HepG2 (cell line): ENCODE measurements around the gene TPX2. TPM values are rescaled to one million over a fixed set of nuclear protein-coding genes. Genes with fewer than 3 reads are reported as not detected.

Experiments
- BRD4 ChIP-seq: sonication (generic); formaldehyde crosslinking; IDR thresholded peaks from 2 replicates; pipeline ENCODE4 v1.4.0; 2020; ENCODE audit warnings: missing genetic modification reagents
- HOXA3 ChIP-seq: sonication (generic); formaldehyde crosslinking; IDR thresholded peaks from 2 replicates; pipeline ENCODE4 v1.5.0; 2020; ENCODE audit warnings: missing genetic modification reagents
- KDM4B ChIP-seq: sonication (generic); formaldehyde crosslinking; IDR thresholded peaks from 2 replicates; pipeline ENCODE4 v1.4.0; 2020; ENCODE audit warnings: missing genetic modification reagents
- KLF13 ChIP-seq: sonication (generic); formaldehyde crosslinking; IDR thresholded peaks from 2 replicates; pipeline ENCODE4 v1.4.0; 2020; ENCODE audit warnings: mild to moderate bottlenecking, missing genetic modification reagents
- NFYB ChIP-seq: sonication (generic); formaldehyde crosslinking; IDR thresholded peaks from 2 replicates; pipeline ENCODE4 v1.4.0; 2020; ENCODE audit warnings: missing genetic modification reagents
- RELA ChIP-seq: sonication (generic); formaldehyde crosslinking; IDR thresholded peaks from 2 replicates; pipeline ENCODE4 v1.4.0; 2020; ENCODE audit warnings: missing genetic modification reagents
- SAP130 ChIP-seq: IDR thresholded peaks from 2 replicates; pipeline ENCODE4 v1.6.1; 2016; ENCODE audit warnings: low read depth
- TBX3 ChIP-seq: fragments of 450-650 bp; IDR thresholded peaks from 2 replicates; pipeline ENCODE4 v1.6.1; 2017; ENCODE audit warnings: antibody characterized with exemption, mild to moderate bottlenecking, inconsistent platforms, borderline replicate concordance
- TFDP1 ChIP-seq: IDR thresholded peaks from 2 replicates; pipeline ENCODE4 v1.6.1; 2016; ENCODE audit warnings: missing compliant biosample characterization, missing genetic modification reagents, borderline replicate concordance
- TGIF2 ChIP-seq: IDR thresholded peaks from 2 replicates; pipeline ENCODE4 v1.6.1; 2016; ENCODE audit warnings: control low read depth, missing compliant biosample characterization
- THAP8 ChIP-seq: sonication (generic); formaldehyde crosslinking; IDR thresholded peaks from 2 replicates; pipeline ENCODE4 v1.5.1; 2020; ENCODE audit warnings: missing genetic modification reagents, mild to moderate bottlenecking, borderline replicate concordance
- TOPORS ChIP-seq: sonication (generic); formaldehyde crosslinking; IDR thresholded peaks from 2 replicates; pipeline ENCODE4 v1.8.0; 2023; ENCODE audit warnings: mild to moderate bottlenecking, missing genetic modification reagents
- ZBTB37 ChIP-seq: sonication (generic); formaldehyde crosslinking; IDR thresholded peaks from 2 replicates; pipeline ENCODE4 v1.4.0; 2020; ENCODE audit warnings: mild to moderate bottlenecking, missing genetic modification reagents
- ZKSCAN8 ChIP-seq: IDR thresholded peaks from 2 replicates; pipeline ENCODE4 v1.6.1; 2016; ENCODE audit warnings: borderline replicate concordance, missing genetic modification reagents, missing compliant biosample characterization
- ZNF160 ChIP-seq: sonication (generic); formaldehyde crosslinking; IDR thresholded peaks from 2 replicates; pipeline ENCODE4 v1.8.0; 2022; ENCODE audit warnings: mild to moderate bottlenecking, inconsistent platforms, missing genetic modification reagents
- ZNF256 ChIP-seq: sonication (generic); formaldehyde crosslinking; conservative IDR thresholded peaks from 2 replicates; pipeline ENCODE4 v1.4.0; 2020; ENCODE audit warnings: missing genetic modification reagents
- ZNF510 ChIP-seq: sonication (generic); formaldehyde crosslinking; IDR thresholded peaks from 2 replicates; pipeline ENCODE4 v1.4.0; 2020; ENCODE audit warnings: low read depth, mild to moderate bottlenecking, missing genetic modification reagents
- ZNF549 ChIP-seq: sonication (generic); formaldehyde crosslinking; IDR thresholded peaks from 2 replicates; pipeline ENCODE4 v1.5.0; 2020; ENCODE audit warnings: missing genetic modification reagents
- ZNF580 ChIP-seq: IDR thresholded peaks from 2 replicates; pipeline ENCODE4 v1.6.1; 2016; ENCODE audit warnings: low read depth, borderline replicate concordance
- ZNF589 ChIP-seq: sonication (generic); formaldehyde crosslinking; conservative IDR thresholded peaks from 2 replicates; pipeline ENCODE4 v1.8.0; 2022; ENCODE audit warnings: mild to moderate bottlenecking, moderate library complexity, missing genetic modification reagents
- ZNF652 ChIP-seq: IDR thresholded peaks from 2 replicates; pipeline ENCODE4 v1.6.1; 2016; ENCODE audit warnings: low read depth, borderline replicate concordance
- ZNF75D ChIP-seq: sonication (generic); formaldehyde crosslinking; IDR thresholded peaks from 2 replicates; pipeline ENCODE4 v1.8.1; 2023; ENCODE audit warnings: missing genetic modification reagents, mild to moderate bottlenecking, borderline replicate concordance
- polyA plus RNA-seq, 8 experiments: library from polyadenylated mRNA; depleted of rRNA in 3 of 8; stranded (reverse) in 7 of 8; unstranded in 1 of 8; fragments of >200 nt; fragmentation: Illumina TruSeq in 4 of 8; extraction: Trizol in 4 of 8; gene quantifications; 2 replicates each; pipeline versions ENCODE4 v1.2.1 to v1.2.3, GENCODE V29; 2011 to 2016; ENCODE audit warnings: low read depth in 4 of 8, missing spikeins in 1 of 8, mixed read lengths in 1 of 8; ENCODE audit not compliant: insufficient read depth in 1 of 8
- total RNA-seq, 5 experiments: library from RNA; depleted of rRNA; stranded (reverse); fragments of >200 nt; fragmentation: Illumina TruSeq; extraction: Trizol; gene quantifications; 2 replicates each; pipeline ENCODE4 v1.2.3, GENCODE V29; 2016; ENCODE audit warnings: low read depth in 1 of 5
- TF ChIP-seq, protein P1 (sequence below): sonication (generic); formaldehyde crosslinking; IDR thresholded peaks from 2 replicates; pipeline ENCODE4 v1.4.0; 2020; ENCODE audit warnings: missing genetic modification reagents, borderline replicate concordance

TPX2 gene
- total and polyA plus RNA-seq, 2 of the 13 experiments (the other 11 are each of a cell fraction or from before 2014, with no cell fraction given): 34.3 to 124 TPM

- TF ChIP-seq ZKSCAN8 (CRISPR knock-in tag) (peak; percentile 92), THAP8 (CRISPR knock-in tag) (no peak), ZNF589 (CRISPR knock-in tag) (0 out of 2 replicates have a peak, but pooled peaks have one; percentile 23), TFDP1 (CRISPR knock-in tag) (peak; percentile 61), BRD4 (CRISPR knock-in tag) (peak; percentile 99), KDM4B (peak; percentile 76; the same call in 1 of the 2 replicates), ZNF580 (CRISPR knock-in tag) (peak; percentile 68; the same call in 1 of the 2 replicates), KLF13 (0 out of 2 replicates have a peak, but pooled peaks have one; percentile 59), RELA (0 out of 2 replicates have a peak, but pooled peaks have one; percentile 19), ZNF256 (CRISPR knock-in tag) (no peak; the same call in 1 of the 2 replicates), ZNF549 (CRISPR knock-in tag) (no peak), HOXA3 (CRISPR knock-in tag) (peak; percentile 93), TOPORS (CRISPR knock-in tag) (peak; percentile 74; the same call in 1 of the 2 replicates), TGIF2 (CRISPR knock-in tag) (no peak), ZNF652 (CRISPR knock-in tag) (peak; percentile 64; the same call in 1 of the 2 replicates), ZNF160 (peak; percentile 74; the same call in 1 of the 2 replicates), TBX3 (peak; percentile 81; the same call in 1 of the 2 replicates), ZNF75D (no peak), SAP130 (CRISPR knock-in tag) (peak; percentile 95), NFYB (CRISPR knock-in tag) (0 out of 2 replicates have a peak, but pooled peaks have one; percentile 29), ZBTB37 (0 out of 2 replicates have a peak, but pooled peaks have one; percentile 49), ZNF510 (CRISPR knock-in tag) (peak; percentile 67; the same call in 1 of the 2 replicates)
- TF ChIP-seq, protein P1, sequence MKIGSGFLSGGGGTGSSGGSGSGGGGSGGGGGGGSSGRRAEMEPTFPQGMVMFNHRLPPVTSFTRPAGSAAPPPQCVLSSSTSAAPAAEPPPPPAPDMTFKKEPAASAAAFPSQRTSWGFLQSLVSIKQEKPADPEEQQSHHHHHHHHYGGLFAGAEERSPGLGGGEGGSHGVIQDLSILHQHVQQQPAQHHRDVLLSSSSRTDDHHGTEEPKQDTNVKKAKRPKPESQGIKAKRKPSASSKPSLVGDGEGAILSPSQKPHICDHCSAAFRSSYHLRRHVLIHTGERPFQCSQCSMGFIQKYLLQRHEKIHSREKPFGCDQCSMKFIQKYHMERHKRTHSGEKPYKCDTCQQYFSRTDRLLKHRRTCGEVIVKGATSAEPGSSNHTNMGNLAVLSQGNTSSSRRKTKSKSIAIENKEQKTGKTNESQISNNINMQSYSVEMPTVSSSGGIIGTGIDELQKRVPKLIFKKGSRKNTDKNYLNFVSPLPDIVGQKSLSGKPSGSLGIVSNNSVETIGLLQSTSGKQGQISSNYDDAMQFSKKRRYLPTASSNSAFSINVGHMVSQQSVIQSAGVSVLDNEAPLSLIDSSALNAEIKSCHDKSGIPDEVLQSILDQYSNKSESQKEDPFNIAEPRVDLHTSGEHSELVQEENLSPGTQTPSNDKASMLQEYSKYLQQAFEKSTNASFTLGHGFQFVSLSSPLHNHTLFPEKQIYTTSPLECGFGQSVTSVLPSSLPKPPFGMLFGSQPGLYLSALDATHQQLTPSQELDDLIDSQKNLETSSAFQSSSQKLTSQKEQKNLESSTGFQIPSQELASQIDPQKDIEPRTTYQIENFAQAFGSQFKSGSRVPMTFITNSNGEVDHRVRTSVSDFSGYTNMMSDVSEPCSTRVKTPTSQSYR (CRISPR knock-in tag): peak; percentile 76
Measured at GRCh38 chr20:31720486-31721407, 18.3 kb upstream of the TPX2 start (continued).
